GM21576 (cell line): ENCODE data around the gene MCAM.

Source experiments
- ATAC-seq: cut with Tn5 transposase; IDR thresholded peaks from one replicate; pipeline ENCODE4 v1.9.1; 2021; ENCODE audit warnings: mild to moderate bottlenecking, moderate library complexity; ENCODE audit not compliant: unreplicated experiment

Gene MCAM

GRCh38 chr11:119345685-119346084, 28.8 kb upstream of the MCAM start:
- ATAC-seq, result no peak

DNA sequence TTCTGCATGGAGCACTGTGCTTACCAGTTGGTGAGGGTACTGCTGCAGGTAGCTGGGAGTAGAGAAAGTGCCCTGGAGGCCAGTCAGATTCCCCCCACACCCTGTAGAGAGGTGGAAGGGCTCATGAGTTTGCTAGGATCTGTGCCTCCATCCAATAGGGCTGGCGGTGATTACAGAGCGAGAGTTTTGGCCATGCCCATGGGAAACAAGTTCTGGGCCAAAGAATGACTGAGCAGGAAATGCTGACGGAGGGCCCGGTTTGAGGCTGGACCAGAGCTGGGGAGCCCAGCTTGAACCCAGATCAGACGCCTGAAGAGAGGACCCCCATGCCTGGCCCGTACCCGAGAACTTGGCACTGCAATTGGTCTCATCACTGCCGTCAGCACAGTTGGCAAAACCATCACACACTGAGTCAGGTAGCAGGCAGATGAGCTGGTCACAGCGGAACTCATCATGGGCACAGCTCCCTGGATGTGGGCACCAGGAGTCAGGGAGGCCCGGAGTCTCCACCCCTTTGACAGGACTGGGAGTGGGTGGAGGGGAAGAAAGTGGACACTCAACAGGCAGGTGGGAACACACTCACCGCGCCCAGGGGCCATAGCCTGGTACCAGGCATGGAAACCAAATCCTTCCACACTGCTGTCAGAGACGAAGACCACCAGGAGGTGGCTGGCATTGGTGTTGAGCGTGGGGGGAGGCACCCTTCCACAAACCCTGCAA, 27.5 kb upstream of the MCAM start:
- ATAC-seq, result no peak

- no peak for ATAC-seq
Observed at GRCh38 chr11:119343726-119344125, 26.8 kb upstream of the MCAM start.

DNA sequence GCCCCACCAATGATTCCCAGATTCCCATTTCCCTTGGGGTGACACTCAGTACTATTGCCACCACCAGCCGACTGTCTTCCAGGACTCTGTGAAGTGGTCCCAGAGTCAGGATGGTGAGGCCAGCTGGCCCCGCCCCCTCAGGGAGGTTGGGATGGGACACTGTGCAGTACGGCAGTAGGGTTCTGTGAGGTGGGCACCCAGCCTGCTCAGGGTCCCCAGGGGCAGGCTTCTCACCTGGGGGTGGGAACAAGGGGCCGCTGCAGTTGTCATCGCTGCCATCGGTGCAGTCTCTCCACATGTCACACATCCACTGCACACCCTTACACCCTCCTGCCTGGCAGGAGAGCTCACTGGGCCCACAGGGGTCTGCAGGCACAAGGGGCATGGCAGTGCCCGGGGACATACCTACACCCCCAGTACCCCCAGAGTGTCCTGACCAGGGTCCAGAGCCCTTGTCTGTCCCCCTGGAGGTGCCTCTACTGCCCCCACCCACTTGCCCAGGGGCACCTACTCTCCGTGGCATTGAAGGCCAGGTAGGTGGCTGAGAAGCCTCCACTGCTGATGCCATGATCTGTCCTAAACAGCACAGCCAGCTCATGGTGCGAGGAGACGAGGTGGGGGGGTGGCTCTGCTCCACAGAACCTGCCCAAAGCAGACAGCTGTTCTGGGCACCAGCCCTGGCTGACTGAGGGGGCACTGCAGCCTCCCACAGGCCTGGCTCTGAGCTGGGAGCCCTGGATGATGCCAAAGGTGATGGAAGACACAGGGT, 25.6 kb upstream of the MCAM start:
- no peak for ATAC-seq

GRCh38 chr11:119342023-119342300, 25.0 kb upstream of the MCAM start:
- ATAC-seq, result no peak

- no peak for ATAC-seq
Observed at GRCh38 chr11:119341222-119342022, 24.5 kb upstream of the MCAM start.

- no peak for ATAC-seq
Observed at GRCh38 chr11:119340335-119341221, 23.6 kb upstream of the MCAM start, which contains the start of gene C1QTNF5. Gene C1QTNF5 (minus strand): TSS chr11:119340883. CDS start chr11:119340397, 486 bp downstream.

DNA sequence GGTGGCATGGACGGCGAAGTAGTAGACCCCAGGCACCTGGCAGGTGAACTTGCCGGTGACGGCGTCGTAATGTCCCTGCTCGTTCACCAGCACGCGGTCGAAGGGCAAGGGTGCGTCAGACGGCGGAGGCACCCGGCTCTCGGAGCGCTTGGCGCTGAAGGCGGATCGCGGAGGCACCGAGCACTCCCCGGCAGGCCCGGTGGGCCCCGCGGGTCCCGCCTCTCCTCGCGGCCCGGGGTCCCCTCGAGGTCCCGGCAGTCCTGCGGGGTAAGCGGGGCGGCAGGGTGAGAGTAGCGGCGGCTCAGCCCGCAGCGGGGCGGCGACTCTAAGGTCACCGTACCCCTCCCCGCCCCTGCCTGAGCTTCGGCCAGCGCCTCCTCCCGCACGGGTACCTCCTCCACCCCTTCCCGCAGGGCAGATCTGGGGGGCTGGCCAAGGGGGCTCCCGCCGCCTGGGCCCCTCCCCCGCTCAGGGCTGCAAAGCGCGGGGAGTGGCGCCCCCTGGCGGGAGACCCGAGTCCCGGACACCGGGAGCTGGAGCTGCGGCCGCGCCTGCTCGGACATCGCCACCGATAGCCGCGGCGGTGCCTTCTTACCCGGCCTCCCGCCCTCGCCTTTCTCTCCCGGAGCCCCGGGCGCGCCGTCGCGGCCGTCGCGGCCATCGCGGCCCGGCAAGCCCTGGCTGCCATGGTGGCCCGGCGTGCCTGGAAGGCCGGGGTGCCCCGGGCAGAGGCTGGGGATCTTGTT, 22.8 kb upstream of the MCAM start:
- no peak for ATAC-seq

DNA sequence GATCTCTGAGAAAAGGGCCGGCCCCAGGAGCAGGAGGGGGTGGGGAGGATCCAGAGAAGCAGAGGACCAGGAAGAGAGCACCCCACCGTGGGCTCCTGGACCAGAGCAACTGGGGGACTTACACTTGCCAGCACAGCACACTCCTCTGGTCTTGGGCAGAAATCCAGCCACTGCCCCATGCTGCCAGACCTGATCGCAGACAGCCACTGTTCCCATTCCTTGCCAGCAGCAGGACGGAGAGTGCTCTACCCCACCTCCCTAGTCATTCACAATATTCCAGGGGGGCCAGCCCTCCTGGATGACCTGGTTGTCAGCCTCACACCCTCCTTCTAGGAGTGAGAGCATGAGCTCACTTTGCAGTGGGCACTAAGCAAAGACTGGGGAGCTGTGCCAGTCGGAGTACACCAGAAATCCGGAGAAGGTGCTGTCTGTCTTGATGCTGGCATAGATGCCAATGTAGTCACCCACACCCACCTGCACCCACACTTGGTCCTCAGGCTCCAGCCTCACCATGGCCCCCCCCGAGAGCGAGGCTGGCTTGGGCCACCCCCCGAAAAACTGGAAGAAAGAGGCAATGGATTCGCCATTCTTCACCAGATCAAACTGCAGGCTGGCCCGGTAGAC, 22.1 kb upstream of the MCAM start:
- ATAC-seq, result no peak

- no peak for ATAC-seq
Observed at GRCh38 chr11:119338318-119338890, 21.5 kb upstream of the MCAM start.

GRCh38 chr11:119337581-119338317, 20.8 kb upstream of the MCAM start:
- no peak for ATAC-seq

- ATAC-seq, result no peak
Observed at GRCh38 chr11:119336744-119337469, 20.0 kb upstream of the MCAM start.

DNA sequence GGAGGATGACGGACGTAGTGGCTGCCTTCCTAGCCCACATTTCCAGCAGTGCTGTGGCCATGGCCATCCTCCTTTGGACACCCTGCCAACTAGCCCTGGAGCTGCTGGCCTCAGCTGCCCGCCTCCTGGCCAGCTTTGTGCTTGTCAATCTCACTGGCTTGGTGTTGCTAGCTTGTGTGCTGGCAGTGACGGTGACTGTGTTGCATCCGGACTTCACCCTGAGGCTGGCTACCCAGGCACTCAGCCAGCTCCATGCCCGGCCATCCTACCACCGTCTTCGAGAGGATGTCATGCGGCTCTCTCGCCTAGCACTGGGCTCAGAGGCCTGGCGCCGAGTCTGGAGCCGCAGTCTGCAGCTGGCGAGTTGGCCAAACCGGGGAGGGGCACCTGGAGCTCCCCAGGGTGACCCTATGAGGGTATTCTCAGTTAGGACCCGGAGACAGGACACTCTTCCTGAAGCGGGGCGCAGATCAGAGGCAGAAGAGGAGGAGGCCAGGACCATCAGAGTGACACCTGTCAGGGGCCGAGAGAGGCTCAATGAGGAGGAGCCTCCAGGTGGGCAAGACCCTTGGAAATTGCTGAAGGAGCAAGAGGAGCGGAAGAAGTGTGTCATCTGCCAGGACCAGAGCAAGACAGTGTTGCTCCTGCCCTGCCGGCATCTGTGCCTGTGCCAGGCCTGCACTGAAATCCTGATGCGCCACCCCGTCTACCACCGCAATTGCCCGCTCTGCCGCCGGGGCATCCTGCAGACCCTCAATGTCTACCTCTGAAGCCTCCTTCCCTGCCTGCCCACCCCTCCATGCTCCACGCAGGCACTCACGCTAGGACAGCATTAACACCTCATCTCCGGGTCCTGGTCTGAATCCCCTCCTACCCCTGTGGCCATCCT, 19.0 kb upstream of the MCAM start:
- no peak for ATAC-seq

GRCh38 chr11:119335091-119335654, 18.2 kb upstream of the MCAM start:
- ATAC-seq, result no peak

DNA sequence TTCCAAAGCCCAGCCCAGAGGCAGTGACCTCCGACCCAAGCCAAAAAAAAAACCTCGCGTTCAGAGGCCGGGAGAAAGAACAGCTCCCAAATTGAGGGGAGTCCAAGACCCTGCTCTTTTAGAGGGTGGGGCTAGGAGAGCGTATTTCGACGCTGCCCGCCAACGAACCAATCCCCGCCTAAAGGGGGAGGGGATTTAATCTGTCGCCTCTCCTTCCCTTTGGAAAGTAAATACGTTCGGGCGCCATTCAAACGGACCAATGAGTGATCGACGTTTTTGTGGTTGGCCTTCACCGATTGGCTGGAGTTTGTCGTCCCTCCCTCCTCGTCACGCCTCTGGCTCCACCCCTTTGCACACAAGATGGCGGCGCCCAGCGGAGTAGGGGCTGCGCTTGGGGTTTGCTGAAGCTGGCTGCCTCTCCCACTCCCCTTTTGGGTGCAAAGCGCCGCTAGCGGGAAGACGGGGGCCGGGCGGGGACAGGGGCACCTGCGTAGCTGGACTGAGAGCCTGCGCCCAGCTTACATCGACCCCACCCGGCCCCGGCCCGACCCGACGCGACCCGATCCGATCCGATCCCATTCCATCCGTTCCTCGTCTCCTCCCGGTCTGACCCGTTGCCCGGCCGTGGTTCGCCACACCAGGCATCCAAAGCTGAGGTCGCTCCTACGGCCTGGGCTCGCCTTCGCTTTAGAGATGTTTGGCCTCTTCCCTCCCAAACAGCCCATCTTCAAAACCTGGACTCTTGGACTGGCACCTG, 17.4 kb upstream of the MCAM start, which contains the start of gene RNF26:
Gene RNF26 (plus strand): TSS at position 354 of the 757 bp plus-strand sequence. CDS start 596 bp downstream, outside the sequence.
- peak; percentile 94 for ATAC-seq
